Psoas muscle (tissue), 8 donors: ENCODE results near the gene CPED1. TPM values are rescaled to one million over a fixed set of nuclear protein-coding genes. Genes with fewer than 3 reads are reported as not detected.

ENCODE experiments used
- ATAC-seq, 4 donors: fragments of 200-7000 bp; cut with Tn5 transposase; one replicate each; pipeline ENCODE4 v1.9.1; 2020; ENCODE audit warnings: moderate library complexity in 3 of 4, mild to moderate bottlenecking in 2 of 4
- DNase-seq, 2 donors: peaks; one replicate each; pipeline ENCODE4 v3.0.0-alpha.2; 2020
- H3K27ac ChIP-seq: fragments of 200-600 bp; one replicate; pipeline ENCODE4 v1.8.0; 2022
- H3K27me3 ChIP-seq, 3 donors: fragments of 200-600 bp in 1 of 3; one replicate each; pipeline versions ENCODE4 v1.6.1 to v1.8.0; 2013 to 2022; ENCODE audit warnings: low read length in 2 of 3, mild to moderate bottlenecking in 2 of 3, moderate library complexity in 1 of 3; ENCODE audit not compliant: insufficient read depth in 3 of 3
- H3K36me3 ChIP-seq, 2 donors: fragments of 200-600 bp in 1 of 2; one replicate each; pipeline versions ENCODE4 v1.6.1 to v1.8.0; 2013 to 2022; ENCODE audit warnings: low read depth in 1 of 2, mild to moderate bottlenecking in 1 of 2, moderate library complexity in 1 of 2; ENCODE audit not compliant: insufficient read depth in 1 of 2
- H3K4me1 ChIP-seq: fragments of 200-600 bp; one replicate; pipeline ENCODE4 v1.8.0; 2022
- H3K4me3 ChIP-seq: fragments of 200-600 bp; one replicate; pipeline ENCODE4 v1.8.0; 2022; ENCODE audit warnings: mild to moderate bottlenecking
- H3K9me3 ChIP-seq: fragments of 200-600 bp; one replicate; pipeline ENCODE4 v1.8.0; 2022
- CTCF ChIP-seq: fragments of 200-600 bp; IDR thresholded peaks from one replicate; pipeline ENCODE4 v1.8.0; 2022; ENCODE audit warnings: antibody characterized with exemption
- WGBS, 3 donors: extraction: QIAGEN DNeasy Blood & Tissue Kit; methylation state at CpG; one replicate each; pipeline versions ENCODE4 v1.1.6 to v1.1.7; 2013; 5-methylcytosine and 5-hydroxymethylcytosine counted together
- intact Hi-C, 2 donors: fragments of 100-400 bp; cut with DNase I; formaldehyde crosslinking; loops; one replicate each; pipeline versions ENCODE4 v1.11.0 to v1.14.2; 2022
- polyA plus RNA-seq, 3 donors: library from polyadenylated mRNA; stranded (reverse); fragments of 200-250 nt; gene quantifications; one replicate each; pipeline ENCODE4 v1.2.3, GENCODE V29; 2013
- total RNA-seq, 4 donors: library from RNA; stranded (reverse); fragmentation: NEBNext Ultra II Directional in 2 of 4; extraction: Animal tissue kit (Norgen Biotek cat#: 25700) in 2 of 4; gene quantifications; one replicate each; pipeline versions ENCODE4 v1.2.1 to v1.2.4, GENCODE V29; 2021 to 2023
- donor health status: healthy with polysubstance abuse.
- donor health status: DM: no; HTN: no; CAD: no; lungs with moderate emphysema.
- donor health status: Bipolar disorder and iron deficiency.
- donor health status: healthy.
- donor health status: DM: yes; HTN: yes; CAD: no.
- donor health status: DM: no; HTN: no; CAD: no.
- donor health status: DM: no; HTN: no; CAD: no.
- donor health status: DM: yes; HTN: yes; CAD: no.

Gene CPED1
- total and polyA plus RNA-seq, 7 donors: 0.90 to 39.2 (median 12.0) TPM

GRCh38 chr7:121015560-121015959 is 27.0 kb downstream of the CPED1 start:
- DNase-seq (no peak), ATAC-seq (no peak)
- 75 to 92% (median 88%) methylated on average over 4 of the region's 4 CpGs for WGBS, 3 donors
- Histone ChIP-seq H3K27ac (peak overlapping the region; percentile 59), H3K4me3 (no peak overlapping the region), H3K27me3 (no peaks in the 10 kb centered on the region), H3K4me1 (peaks cover 78% of the 10 kb centered on the region), H3K9me3 (no peaks in the 10 kb centered on the region), H3K36me3 (peaks cover 0 to 8% of the 10 kb centered on the region in 2 donors)
- intact Hi-C loops: no loop called here
- TF ChIP-seq CTCF: no peak

- intact Hi-C loops: no loop called here
- no peak for TF ChIP-seq CTCF
- DNase-seq: no peak
- WGBS, 3 donors: 39 to 81% (median 49%) methylated on average over 2 of the region's 2 CpGs
- Histone ChIP-seq H3K4me1 (peaks cover 77% of the 10 kb centered on the region), H3K27me3 (no peaks in the 10 kb centered on the region), H3K36me3 (peaks cover 0 to 8% of the 10 kb centered on the region in 2 donors), H3K4me3 (no peak overlapping the region), H3K27ac (peak overlapping the region; percentile 59), H3K9me3 (no peaks in the 10 kb centered on the region)
- ATAC-seq: peak in 2 of 4 donors; percentile 28 to 38
Measured at GRCh38 chr7:121016966-121017365, 28.5 kb downstream of the CPED1 start.

GRCh38 chr7:121017586-121017985 is 29.1 kb downstream of the CPED1 start:
- peaks cover 72% of the 10 kb centered on the region for H3K4me1 ChIP-seq
- DNase-seq: no peak
- H3K9me3 ChIP-seq: no peaks in the 10 kb centered on the region
- no peak for TF ChIP-seq CTCF
- no peak overlapping the region for H3K4me3 ChIP-seq
- 79 to 94% (median 87%) methylated on average over 1 of the region's 1 CpG for WGBS, 3 donors
- H3K27me3 ChIP-seq: no peaks in the 10 kb centered on the region
- H3K36me3 ChIP-seq: peaks cover 0 to 8% of the 10 kb centered on the region in 2 donors
- intact Hi-C loops: no loop called here
- ATAC-seq: no peak
- peak overlapping the region; percentile 59 for H3K27ac ChIP-seq

- Histone ChIP-seq H3K27ac (peak overlapping the region; percentile 57), H3K9me3 (no peaks in the 10 kb centered on the region), H3K36me3 (peaks cover 0 to 8% of the 10 kb centered on the region in 2 donors), H3K4me1 (peaks cover 72% of the 10 kb centered on the region), H3K27me3 (no peaks in the 10 kb centered on the region), H3K4me3 (no peak overlapping the region)
- peak in 3 of 4 donors; percentile 24 to 37 (median 31) for ATAC-seq
- no peak for TF ChIP-seq CTCF
- intact Hi-C loops: no loop called here
- DNase-seq: no peak
- WGBS, 3 donors: 37 to 51% (median 39%) methylated on average over 2 of the region's 2 CpGs
Measured at GRCh38 chr7:121019018-121019417, 30.5 kb downstream of the CPED1 start.
